Hematopoietic multipotent progenitor cell treated with erythropoietin and hydrocortisone succinate and interleukin-3 and kit ligand, for 4 days (in vitro differentiated cells): ENCODE data around the gene SRPRA.
"Not testable (repeated sequence)": the region's sequence is repeated elsewhere in the genome, so short reads cannot be mapped to it uniquely, and the experiment has no call there.

ENCODE experiments used
- DNase-seq: peaks from one replicate; pipeline ENCODE4 v3.0.0-alpha.2; 2015

SRPRA gene, protein sequence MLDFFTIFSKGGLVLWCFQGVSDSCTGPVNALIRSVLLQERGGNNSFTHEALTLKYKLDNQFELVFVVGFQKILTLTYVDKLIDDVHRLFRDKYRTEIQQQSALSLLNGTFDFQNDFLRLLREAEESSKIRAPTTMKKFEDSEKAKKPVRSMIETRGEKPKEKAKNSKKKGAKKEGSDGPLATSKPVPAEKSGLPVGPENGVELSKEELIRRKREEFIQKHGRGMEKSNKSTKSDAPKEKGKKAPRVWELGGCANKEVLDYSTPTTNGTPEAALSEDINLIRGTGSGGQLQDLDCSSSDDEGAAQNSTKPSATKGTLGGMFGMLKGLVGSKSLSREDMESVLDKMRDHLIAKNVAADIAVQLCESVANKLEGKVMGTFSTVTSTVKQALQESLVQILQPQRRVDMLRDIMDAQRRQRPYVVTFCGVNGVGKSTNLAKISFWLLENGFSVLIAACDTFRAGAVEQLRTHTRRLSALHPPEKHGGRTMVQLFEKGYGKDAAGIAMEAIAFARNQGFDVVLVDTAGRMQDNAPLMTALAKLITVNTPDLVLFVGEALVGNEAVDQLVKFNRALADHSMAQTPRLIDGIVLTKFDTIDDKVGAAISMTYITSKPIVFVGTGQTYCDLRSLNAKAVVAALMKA

DNA sequence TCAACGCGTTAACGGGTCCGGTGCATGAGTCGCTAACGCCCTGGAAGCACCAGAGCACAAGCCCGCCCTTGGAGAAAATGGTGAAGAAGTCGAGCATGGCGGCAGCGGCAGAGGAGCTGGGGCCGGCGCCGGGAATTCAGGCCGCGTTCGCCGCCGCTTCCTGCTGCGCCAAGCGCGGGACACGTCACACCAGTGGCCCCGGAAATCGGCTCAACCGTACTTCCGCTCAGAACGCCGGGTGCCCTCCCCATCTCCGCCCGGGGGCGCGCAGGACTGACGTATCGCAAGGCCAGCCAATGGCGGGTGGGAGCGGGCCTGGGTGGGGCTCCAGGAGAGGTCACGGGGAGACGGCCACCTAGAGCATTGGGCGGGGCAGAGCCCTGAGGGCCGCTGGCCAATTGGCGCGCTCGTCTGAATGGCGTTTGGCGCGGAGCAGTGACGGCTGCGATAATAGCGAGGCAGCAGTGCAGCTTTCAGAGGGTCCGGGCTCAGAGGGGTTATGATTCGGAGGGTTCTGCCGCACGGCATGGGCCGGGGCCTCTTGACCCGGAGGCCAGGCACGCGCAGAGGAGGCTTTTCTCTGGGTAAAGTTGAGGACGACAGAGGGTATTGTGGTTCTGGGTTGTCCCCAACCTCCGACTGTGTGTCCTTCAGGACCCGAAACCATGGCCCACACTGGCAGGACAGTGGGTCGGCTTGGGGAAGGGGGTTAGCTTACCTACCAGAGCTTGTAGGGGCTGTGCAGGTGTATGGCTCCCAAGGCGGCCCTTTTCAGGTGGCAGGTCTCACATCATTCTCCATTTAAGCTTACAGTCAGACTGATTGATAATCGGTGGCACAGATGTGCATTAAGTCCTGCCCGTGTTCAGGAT, at the start of gene SRPRA, which contains the start of gene FOXRED1:
Gene SRPRA, minus strand, starts transcription at position 188 of the 872 bp plus-strand sequence. Its CDS starts 91 bp downstream, at position 97.
Gene FOXRED1, plus strand, starts transcription at position 447 of the 872 bp plus-strand sequence. Its CDS starts 53 bp downstream, at position 500.
- DNase-seq: peak; percentile 100

DNA sequence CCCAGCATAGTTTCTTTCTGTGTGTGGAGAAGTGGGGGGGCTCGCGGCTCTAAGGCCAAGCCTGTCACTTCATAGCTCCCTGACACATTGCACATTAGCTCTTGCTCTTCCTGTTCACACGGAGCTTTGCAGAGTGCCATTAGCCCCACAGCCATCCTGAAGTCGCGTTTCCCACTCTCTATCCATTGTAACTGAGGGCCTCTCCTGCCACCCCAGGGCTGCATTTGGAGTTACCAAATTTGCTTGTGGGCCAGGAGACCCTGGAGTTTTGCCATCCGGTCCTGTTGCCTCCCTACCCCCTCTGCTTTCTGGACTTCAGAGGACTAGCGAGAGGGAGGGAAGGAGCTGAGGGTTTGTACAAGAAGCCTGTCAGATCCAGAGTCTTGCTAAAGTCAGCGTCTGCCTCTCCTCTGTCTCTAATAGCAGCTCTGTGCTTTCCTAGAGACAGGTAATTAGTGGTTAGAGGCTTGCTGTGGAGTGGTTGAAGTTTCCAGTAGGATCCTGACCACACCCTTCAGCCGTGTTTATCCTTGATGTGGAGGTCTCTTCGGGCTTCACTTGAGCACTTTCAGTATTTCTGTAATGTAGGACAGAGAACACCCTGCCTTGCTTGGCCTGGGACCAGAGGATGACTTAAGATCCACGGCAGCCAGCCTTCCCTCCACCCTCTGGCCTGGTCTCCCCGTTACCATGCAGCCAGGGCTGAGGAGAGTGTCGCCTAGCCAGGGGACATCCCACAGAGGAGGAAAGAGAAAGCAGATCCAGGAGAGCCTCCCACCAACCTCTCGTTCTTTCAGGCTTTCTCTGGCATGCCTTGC, 49.3 kb upstream of the SRPRA start:
- DNase-seq: peak; percentile 67

DNA sequence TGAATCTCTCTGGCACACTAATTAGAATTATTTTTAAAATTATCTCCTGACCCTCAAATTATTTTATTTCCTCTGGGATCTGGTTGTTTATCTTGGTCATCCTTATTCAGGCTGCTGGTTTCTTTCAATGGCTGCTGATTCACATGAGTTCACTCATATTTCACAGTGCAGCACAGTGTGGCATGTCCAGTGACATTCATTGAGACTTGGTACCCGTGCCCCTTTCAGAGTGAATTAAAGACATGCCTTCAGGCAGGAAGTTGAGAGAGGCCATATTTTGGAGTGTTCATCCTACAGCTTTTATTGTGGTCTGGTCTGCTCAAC, 48.7 kb upstream of the SRPRA start:
- no peak for DNase-seq

DNA sequence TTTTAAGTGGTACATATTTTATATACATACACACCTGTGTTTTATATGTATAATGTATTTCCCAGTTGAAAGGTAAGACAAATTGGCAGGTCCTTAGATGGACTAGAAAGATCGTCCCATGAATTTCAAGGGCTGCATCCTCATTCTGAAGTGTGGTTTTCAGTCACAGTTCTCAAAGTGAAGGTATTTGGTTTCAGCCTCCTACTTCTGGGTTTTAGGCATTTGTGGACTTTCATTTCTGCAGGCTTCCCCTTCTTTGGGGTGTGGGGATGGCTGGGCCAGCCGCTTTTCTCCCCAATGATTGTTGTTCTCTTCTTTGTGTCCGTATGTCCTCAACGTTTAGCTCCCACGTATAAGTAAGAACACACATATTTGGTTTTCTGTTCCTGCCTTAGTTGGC, 45.1 kb upstream of the SRPRA start:
- DNase-seq: no peak

DNA sequence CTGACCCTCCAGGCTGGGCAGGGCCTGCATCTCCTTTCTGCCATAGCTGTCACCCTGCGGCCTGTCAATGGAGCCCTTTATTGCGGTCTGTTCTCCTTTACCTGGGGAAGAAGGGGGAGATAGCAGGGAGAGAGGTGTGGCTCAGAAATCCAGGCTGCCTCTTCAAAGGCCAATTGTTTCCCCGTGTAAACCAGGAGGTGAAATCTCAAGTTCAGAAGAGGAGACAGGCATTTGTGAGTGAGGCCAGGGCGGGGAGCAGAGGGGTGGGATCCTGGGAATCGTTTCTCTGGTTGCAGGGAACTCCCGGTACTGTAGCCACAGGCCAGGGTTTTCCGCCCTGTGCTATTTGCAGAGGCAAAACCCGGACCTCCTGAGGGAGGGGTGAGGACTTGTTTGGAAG, 44.3 kb upstream of the SRPRA start:
- DNase-seq: no peak

DNA sequence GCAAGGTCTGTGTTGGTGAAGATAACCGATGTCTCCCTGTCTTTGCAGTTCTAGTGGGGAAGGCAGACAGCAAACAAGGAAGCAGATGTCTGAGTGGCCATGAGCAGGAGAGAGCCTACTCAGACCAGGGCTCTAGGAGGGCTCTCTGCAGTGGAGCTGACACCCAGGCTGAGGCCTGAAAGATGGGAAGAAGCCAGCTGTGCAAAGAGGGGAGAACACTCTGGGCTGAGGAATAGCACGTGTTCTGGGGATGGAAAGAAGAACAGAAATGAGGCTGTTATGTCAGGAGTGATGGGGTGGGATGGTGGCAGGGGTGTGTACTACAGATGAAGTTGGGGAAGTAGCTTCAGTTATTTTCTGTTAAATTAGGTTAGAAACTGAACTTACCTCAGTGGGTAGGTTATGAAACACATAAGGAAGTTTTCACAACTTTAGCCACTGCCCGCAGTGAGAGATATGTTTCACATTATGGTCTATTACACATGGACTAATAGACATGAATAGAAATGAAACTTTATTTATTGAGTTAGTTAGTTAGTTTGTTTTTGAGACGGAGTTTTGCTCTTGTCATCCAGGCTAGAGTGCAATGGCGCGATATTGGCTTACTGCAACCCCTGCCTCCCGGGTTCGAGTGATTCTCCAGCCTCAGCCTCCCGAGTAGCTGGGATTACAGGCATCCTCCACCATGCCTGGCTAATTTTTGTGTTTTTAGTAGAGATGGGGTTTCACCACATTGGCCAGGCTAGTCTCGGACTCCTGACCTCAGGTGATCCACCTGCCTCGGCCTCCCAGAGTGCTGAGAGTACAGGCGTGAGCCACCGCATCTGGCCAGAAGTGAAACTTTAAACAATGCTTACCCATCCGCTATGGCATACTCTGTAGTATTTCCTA, 43.0 kb upstream of the SRPRA start:
- DNase-seq: peak; percentile 86

DNA sequence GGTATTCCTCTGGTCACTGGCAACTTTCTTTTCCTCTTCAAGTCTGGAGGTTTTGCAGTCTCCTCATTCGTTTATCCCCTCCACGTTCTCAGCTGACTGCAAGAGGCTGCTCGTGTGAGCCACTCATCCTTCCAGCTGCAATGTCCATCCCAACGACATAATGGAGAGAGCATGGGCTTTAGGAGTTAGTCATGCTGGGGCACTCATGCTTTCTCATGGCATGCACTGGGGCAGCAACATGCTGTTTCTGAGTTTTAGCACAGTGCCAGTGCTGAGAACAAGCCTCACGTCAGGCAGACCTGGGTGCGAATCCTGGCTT, 42.3 kb upstream of the SRPRA start:
- DNase-seq: no peak

DNA sequence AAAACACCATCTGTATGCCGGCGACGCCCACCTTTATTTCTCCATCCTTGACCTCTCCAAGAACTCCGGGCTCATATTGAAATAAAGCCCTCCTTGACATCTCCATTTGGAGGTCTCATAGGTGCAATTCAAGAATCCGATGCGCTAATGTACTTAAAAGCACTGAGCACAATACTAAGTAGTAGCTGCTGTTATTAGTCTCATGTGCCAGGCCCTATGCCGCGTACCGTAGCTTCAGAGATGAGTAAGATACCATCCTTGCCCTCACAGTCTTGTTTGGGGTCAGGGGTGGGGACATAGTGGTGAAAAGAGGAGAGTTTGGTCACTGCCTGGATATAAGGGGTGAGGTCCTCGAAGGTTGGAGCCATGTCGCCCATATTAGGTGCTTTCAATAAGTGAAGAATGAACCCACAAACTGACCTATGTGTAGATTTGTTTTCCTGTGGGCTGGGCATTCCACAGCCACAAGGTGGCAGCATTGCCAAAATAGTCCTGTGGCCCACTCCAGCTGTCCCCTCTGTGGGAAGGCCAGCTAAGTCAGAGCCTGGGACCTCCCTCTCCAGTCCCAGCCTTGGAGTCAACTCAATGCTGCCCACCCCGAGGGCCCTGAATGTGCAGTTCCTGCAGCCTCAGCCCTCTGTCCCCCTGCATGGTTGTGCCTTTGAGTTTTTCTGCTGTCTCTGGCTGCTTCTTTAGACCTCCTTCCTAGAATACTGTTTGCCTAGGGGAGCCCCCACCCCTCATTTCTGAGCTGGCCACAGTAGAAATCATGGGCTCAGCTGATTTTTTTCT, 41.7 kb upstream of the SRPRA start:
- peak; percentile 90 for DNase-seq

DNA sequence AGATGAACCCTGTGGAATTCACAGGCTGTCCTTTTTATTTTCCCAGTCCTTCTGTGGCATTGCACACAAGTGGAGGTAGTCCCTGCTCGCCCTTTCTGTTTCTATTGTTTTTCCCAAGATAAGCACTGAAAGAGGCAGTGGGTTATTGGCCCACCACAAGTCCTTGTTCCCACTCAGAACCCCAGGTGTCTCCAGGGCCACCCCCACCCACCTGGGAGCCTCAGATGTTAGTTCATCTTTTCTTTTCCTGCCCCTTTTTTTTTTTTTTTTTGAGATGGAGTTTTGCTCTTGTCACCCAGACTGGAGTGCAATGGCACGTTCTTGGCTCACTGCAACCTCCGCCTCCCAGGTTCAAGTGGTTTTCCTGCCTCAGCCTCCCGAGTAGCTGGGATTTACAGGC, 40.1 kb upstream of the SRPRA start:
- DNase-seq: not testable (repeated sequence)

DNA sequence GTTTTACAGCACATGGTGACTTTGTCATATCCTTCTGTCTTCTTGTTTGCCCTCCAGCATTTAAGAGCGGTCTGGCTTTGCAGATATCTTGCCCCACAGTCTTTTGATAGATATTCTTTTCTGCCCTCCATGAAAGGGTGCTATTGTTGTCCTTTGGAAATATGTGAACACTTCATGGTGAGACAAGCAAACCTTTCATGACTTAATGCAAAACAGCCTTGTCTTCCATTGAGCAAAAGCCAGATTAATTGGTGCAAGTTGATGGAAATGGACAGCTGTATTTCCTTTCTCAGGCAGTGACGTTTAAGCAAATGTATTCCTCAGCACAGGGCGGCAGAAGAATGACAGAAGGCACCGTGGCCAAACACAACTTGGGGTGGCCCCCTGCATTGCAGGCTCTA, 39.6 kb upstream of the SRPRA start:
- DNase-seq: no peak

DNA sequence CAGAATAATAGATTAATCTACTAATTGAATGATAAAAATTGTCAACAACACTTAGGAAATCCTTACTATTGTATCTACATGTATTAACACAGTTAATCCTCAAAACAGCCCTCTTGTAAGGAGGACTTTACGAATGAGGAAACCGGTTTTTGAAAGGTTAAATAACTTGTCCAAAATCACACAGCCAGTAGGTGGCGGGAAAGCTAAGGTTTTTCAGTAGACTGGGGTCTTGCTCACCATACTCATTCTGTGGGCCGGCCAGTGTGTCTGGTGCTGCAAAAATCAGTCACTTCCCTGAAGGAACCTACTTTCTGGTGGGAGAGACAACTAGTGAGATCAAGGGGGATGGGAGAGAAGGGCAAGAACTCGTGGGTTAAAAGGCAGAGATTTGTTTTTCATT, 39.0 kb upstream of the SRPRA start:
- peak; percentile 90 for DNase-seq

DNA sequence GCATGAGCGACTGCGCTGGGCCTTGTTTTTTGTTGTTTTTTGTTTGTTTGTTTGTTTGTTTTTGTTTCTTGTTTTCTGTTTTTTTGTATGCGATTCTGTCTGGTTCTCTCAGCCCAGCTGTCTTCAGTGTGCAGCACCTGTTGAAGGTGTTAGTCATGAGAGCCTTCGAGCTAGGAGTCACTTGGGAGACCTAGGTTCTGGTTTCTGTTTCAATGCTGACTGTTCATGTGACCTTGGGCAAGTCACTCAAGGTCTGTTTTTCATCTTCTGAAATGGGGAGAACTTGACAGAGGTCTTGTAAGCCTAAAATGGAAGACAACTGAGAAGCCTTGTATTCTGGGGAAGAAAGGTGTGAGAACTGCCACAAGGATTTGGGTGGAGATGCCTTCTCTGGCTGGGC, 37.0 kb upstream of the SRPRA start:
- DNase-seq: no peak

DNA sequence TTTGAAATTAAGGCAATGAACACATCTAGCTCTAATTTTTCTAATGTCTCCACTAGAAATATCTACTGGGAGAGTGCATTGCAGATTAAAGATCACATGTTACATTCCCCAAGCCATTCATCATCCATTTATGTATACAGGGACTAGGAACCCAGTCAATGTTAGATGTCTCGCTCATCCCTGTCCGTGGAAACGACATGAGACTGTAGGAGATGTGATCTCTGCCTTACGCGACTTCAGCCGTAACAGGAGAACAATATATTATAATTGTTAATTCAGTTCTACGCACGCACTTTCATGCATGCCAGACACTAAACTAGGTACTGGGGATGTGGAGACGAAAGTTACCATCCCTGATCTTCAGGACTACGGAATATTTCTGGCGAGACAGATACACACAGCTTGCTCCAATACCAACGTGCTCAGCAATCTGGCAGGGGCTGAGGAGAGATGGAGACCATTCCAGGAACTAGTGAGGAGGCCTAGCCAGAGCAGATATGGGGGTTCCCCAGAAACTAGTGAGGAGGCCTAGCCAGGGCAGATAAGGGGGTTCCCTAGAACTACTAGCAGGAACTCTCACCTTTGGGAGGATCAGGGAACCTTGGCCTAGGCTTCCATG, 35.9 kb upstream of the SRPRA start:
- DNase-seq: peak; percentile 25

DNA sequence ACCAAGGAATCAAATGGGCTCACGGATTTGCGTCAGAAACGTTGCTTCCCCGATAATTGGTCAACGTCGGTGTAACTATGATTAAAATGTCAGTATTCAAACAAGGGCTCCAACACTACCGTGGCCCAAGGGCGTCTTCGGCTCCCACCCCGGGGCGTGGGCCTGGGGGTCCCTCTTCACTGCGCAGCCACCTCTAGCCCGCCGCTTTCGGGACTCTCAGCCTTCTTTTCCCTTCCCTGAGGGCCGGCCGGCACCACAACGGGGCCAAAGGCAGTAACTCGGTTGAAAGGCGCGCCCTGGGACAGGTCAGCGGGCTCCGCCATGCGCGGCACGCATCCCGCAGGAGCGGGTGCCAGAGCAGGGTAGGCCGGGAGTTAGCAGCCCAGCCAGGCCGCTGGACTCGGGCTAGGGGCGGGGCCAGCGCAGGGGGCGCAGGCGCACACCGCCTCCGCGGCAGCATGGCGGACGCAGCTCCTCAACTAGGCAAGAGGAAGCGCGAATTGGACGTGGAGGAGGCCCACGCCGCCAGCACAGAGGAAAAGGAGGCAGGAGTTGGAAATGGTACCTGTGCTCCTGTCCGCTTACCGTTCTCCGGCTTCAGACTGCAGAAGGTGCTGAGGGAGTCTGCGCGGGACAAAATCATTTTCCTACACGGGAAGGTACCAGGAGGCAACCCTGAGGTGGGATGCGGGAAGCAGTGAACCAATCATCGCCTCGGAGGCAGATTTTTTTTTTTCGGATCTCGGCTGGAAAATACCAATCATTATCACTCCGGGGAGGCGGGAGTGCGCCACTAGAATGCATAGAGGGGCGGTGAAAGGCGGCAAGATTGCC, 35.1 kb upstream of the SRPRA start, which contains the start of gene DCPS:
Gene DCPS, plus strand, starts transcription at position 438 of the 834 bp plus-strand sequence. Its CDS starts 21 bp downstream, at position 459.
- peak; percentile 94 for DNase-seq

DNA sequence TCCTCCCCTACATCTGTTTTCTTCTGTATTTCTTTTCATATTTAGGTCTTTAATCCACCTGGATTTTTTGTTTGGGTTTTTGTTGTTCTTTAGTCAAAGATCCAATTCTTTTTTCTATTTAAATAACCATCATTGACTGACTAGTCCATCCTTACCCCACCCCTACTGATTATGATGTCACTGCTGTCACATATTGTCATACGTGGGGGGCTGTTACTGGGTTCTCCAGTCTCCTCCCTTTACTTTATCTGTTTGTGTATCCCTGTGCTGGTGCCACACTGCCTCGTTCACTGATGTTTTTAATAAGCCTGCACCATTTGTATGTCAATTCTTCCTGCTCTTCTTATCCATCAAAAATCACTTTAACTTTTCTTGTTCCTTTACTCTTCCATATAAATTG, 28.3 kb upstream of the SRPRA start:
- no peak for DNase-seq

DNA sequence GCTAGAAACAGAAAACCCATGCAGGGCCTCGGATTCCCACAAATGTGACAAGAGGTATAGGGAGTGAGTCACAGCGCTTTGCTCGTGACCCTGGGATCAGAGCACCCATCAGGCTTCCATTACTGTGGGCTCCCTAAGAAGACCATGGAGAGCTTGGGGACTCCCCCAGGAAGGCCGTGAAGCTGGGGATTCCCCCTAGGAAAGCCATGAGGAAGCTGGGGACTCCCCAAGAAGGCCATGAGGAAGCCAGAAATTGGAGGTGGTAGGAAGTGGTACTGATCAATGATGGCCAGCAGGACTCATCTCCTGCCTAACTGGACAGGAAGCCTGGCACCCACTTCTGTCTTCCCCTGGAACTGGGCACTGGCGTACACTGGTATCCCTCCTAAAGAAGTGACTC, 25.0 kb upstream of the SRPRA start:
- DNase-seq: no peak

DNA sequence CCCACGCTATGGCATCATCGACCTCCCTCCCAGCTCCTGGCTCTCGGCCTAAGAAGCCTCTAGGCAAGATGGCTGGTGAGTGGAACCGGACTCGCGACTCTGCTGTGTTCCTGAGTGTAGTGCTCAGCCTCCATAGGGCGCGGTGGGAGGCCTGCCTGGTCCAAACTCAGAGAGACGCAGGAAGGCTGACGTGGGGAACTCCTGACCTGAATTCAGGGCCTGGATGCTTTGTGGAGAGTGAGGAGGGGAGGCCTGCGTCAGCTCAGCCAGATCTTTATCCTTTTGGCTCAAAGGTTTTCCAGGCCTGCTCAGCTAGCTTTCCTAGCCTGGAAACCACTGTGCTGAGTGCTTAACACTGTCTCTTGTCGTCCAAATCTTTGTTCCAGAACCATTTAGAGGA, 22.2 kb upstream of the SRPRA start:
- DNase-seq: no peak

DNA sequence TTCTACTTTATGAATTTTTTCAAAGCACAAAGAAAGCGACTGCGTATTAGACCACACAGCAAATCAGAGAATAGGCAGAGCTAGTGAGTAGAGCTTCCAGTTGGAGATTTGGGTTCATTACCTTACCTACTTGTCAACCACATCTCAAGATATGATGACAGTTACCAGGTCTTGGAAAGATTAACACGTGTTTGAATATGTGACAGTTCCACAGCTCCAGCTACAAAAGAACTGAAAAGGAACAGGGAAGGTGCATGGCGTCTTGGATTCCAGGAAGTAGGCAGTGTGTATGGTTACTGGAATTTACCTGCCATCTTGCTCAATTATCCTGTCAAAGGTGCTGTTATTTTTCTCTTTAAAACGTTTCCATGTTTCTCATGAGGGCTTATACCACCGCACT, 19.5 kb upstream of the SRPRA start:
- DNase-seq: no peak

DNA sequence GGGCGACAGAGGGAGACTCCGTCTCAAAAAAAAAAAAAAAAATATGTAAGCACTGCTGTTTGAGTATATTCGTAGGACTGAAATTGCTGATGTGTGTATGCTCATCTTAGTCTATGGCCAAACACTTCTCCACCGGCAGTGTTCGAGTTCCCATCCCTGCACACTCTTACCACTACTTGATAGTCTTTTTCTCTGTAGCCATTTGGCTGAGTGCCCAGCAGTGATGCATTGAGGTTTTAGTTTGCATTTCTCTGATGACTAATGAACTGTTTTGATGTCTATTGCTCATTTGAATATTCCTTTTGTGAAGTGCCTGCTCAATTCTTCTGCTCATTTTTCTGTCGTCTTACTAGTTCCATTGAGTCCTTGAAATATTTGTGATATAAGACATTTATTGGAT, 16.1 kb upstream of the SRPRA start:
- peak; percentile 94 for DNase-seq
